ENCODE measurements around the gene ABCA1. TPM values are rescaled to one million over a fixed set of nuclear protein-coding genes. Genes with fewer than 3 reads are reported as not detected.

The ABCA1 gene
- total and polyA plus RNA-seq, 2 of the 13 experiments (the other 11 are each of a cell fraction or from before 2014, with no cell fraction given): 26.8 to 63.8 TPM

GRCh38 chr9:104969116-104969515, 41.2 kb upstream of the ABCA1 start:
- ChIA-PET CTCF (ENCODE audit: low intra/inter-chr PET ratio, low total read pairs) (no interaction called here), POLR2A (interaction anchor here (1.1 to 2.6 kb wide), 6 partner anchors 22 to 96 kb away, joined by 4 to 25 read pairs (median 6); partner anchors contain the start of gene ABCA1)
- Histone ChIP-seq H2AFZ (ENCODE audit: low read length) (peak overlapping the region; percentile 92), H3K9ac (ENCODE audit: insufficient read depth, low read depth, low read length) (peak overlapping the region; percentile 69), H4K20me1 (ENCODE audit: insufficient read depth, low read length) (no peaks in the 10 kb centered on the region), H3K27ac (ENCODE audit: extremely low read length, insufficient read depth, low read length) (no peak overlapping the region), H3K4me2 (ENCODE audit: low read depth, low read length) (peak overlapping the region; percentile 97), H3K9me3 (ENCODE audit: low read length) (no peaks in the 10 kb centered on the region), H3K4me1 (ENCODE audit: insufficient read depth, low read length) (peaks cover 33% of the 10 kb centered on the region), H3K4me3 (replicated peaks in 1 of 3; ENCODE audit: insufficient read depth in 1 of 3, low read depth in 2 of 3, low read length in 3 of 3) (peak overlapping the region; percentile 81 to 98 (median 92)), H3K27me3 (ENCODE audit: control insufficient read depth in 1 of 2, insufficient read depth in 2 of 2, low read length in 2 of 2) (no peaks in the 10 kb centered on the region), H3K36me3 (replicated peaks in 1 of 2; ENCODE audit: control insufficient read depth in 1 of 2, insufficient read depth in 2 of 2, low read length in 2 of 2) (no peaks in the 10 kb centered on the region), H3K79me2 (ENCODE audit: insufficient read depth, low read length) (no peaks in the 10 kb centered on the region)
- no peak for FAIRE-seq
- no peak for DNase-seq (ENCODE audit: low spot score)
- no TSS peak for BruUV-seq (replicated peaks)
- in situ Hi-C loops (cut with HindIII; ENCODE audit: extremely low pct_ligation_motif_present, low pct_unique_long_range_greater_than_20kb) (no loop called here), intact Hi-C loops (cut with micrococcal nuclease; ENCODE audit: unreplicated experiment) (loop anchor here (2.0 kb wide), 2 partner anchors 40 to 96 kb away; partner anchors contain the start of gene ABCA1)
- TF ChIP-seq POGZ (CRISPR knock-in tag; IDR thresholded peaks at IDR 0.05) (no peak), ATF1 (CRISPR knock-in tag; IDR thresholded peaks at IDR 0.05) (0 out of 2 replicates have a peak, but pooled peaks have one; percentile 8), RCOR2 (CRISPR knock-in tag; IDR thresholded peaks at IDR 0.05) (0 out of 2 replicates have a peak, but pooled peaks have one; percentile 23), ZNF572 (CRISPR knock-in tag; IDR thresholded peaks at IDR 0.05) (no peak)
- ATAC-seq: peak; percentile 10
- WGBS (ENCODE audit: low lambda C conversion rate): 34% methylated on average over 4 of the region's 4 CpGs

GRCh38 chr9:104968025-104968982, 40.3 kb upstream of the ABCA1 start:
- Histone ChIP-seq H3K79me2 (ENCODE audit: insufficient read depth, low read length) (no peaks in the 10 kb centered on the region), H2AFZ (ENCODE audit: low read length) (peak overlapping the region; percentile 92), H3K27me3 (ENCODE audit: control insufficient read depth in 1 of 2, insufficient read depth in 2 of 2, low read length in 2 of 2) (no peaks in the 10 kb centered on the region), H3K9ac (ENCODE audit: insufficient read depth, low read depth, low read length) (peak overlapping the region; percentile 69), H3K4me2 (ENCODE audit: low read depth, low read length) (peak overlapping the region; percentile 97), H3K4me1 (ENCODE audit: insufficient read depth, low read length) (peaks cover 25% of the 10 kb centered on the region), H3K4me3 (replicated peaks in 1 of 3; ENCODE audit: insufficient read depth in 1 of 3, low read depth in 2 of 3, low read length in 3 of 3) (peak overlapping the region; percentile 81 to 98 (median 92)), H3K27ac (ENCODE audit: extremely low read length, insufficient read depth, low read length) (peak overlapping the region; percentile 59), H3K9me3 (ENCODE audit: low read length) (no peaks in the 10 kb centered on the region), H3K36me3 (replicated peaks in 1 of 2; ENCODE audit: control insufficient read depth in 1 of 2, insufficient read depth in 2 of 2, low read length in 2 of 2) (no peaks in the 10 kb centered on the region), H4K20me1 (ENCODE audit: insufficient read depth, low read length) (no peaks in the 10 kb centered on the region)
- BruUV-seq (replicated peaks): no TSS peak
- intact Hi-C loops (cut with micrococcal nuclease; ENCODE audit: unreplicated experiment): loop anchor here (2.0 kb wide), 2 partner anchors 40 to 96 kb away; partner anchors contain the start of gene ABCA1
- in situ Hi-C loops (cut with HindIII; ENCODE audit: extremely low pct_ligation_motif_present, low pct_unique_long_range_greater_than_20kb): no loop called here
- FAIRE-seq: peak; percentile 40
- peak; percentile 74 for DNase-seq (ENCODE audit: low spot score)
- POLR2A ChIA-PET: interaction anchor here (1.1 to 2.6 kb wide), 6 partner anchors 23 to 97 kb away, joined by 4 to 25 read pairs (median 6); partner anchors contain the start of gene ABCA1
- CTCF ChIA-PET (ENCODE audit: low intra/inter-chr PET ratio, low total read pairs): no interaction called here
- peak; percentile 94 for ATAC-seq
- WGBS (ENCODE audit: low lambda C conversion rate): under 1% methylated on average over 42 of the region's 50 CpGs
- TF ChIP-seq NCOA2 (CRISPR knock-in tag; IDR thresholded peaks at IDR 0.05) (no peak), ZNF20 (CRISPR knock-in tag; IDR thresholded peaks at IDR 0.05) (no peak), FOXM1 (CRISPR knock-in tag; IDR thresholded peaks at IDR 0.05) (no peak), TOPORS (CRISPR knock-in tag; IDR thresholded peaks at IDR 0.05) (no peak), REXO4 (CRISPR knock-in tag; IDR thresholded peaks at IDR 0.05; ENCODE audit: borderline replicate concordance) (no peak), ZNF629 (CRISPR knock-in tag; conservative IDR thresholded peaks at IDR 0.05) (no peak), ONECUT2 (CRISPR knock-in tag; IDR thresholded peaks at IDR 0.05) (no peak), ZNF205 (CRISPR knock-in tag; IDR thresholded peaks at IDR 0.05) (no peak), ZSCAN31 (CRISPR knock-in tag; IDR thresholded peaks at IDR 0.05; ENCODE audit: low read depth) (no peak), ZNF343 (CRISPR knock-in tag; IDR thresholded peaks at IDR 0.05) (peak; percentile 52; the same call in 1 of the 2 replicates), MLLT10 (CRISPR knock-in tag; IDR thresholded peaks at IDR 0.05) (no peak)
- TF ChIP-seq, protein P1, sequence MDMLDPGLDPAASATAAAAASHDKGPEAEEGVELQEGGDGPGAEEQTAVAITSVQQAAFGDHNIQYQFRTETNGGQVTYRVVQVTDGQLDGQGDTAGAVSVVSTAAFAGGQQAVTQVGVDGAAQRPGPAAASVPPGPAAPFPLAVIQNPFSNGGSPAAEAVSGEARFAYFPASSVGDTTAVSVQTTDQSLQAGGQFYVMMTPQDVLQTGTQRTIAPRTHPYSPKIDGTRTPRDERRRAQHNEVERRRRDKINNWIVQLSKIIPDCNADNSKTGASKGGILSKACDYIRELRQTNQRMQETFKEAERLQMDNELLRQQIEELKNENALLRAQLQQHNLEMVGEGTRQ (IDR thresholded peaks at IDR 0.05; ENCODE audit: low read depth, low read length): no peak
- TF ChIP-seq, protein P1 (CRISPR knock-in tag; IDR thresholded peaks at IDR 0.05; ENCODE audit: borderline replicate concordance): no peak
